ENCODE measurements around the gene OCSTAMP.

GRCh38 chr20:46501337-46501942 lies 49.0 kb downstream of the OCSTAMP start:
- TF ChIP-seq, protein P1, sequence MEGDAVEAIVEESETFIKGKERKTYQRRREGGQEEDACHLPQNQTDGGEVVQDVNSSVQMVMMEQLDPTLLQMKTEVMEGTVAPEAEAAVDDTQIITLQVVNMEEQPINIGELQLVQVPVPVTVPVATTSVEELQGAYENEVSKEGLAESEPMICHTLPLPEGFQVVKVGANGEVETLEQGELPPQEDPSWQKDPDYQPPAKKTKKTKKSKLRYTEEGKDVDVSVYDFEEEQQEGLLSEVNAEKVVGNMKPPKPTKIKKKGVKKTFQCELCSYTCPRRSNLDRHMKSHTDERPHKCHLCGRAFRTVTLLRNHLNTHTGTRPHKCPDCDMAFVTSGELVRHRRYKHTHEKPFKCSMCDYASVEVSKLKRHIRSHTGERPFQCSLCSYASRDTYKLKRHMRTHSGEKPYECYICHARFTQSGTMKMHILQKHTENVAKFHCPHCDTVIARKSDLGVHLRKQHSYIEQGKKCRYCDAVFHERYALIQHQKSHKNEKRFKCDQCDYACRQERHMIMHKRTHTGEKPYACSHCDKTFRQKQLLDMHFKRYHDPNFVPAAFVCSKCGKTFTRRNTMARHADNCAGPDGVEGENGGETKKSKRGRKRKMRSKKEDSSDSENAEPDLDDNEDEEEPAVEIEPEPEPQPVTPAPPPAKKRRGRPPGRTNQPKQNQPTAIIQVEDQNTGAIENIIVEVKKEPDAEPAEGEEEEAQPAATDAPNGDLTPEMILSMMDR (IDR thresholded peaks at IDR 0.05) = no peak
- TF ChIP-seq POLR2A (IDR thresholded peaks at IDR 0.05) = no peak
- no peak for TF ChIP-seq POLR2AphosphoS5 (IDR thresholded peaks at IDR 0.05)
